Fibroblast of skin of left quadriceps (primary cell): ENCODE data around the gene RFX3.
"Not testable (repeated sequence)": the region's sequence is repeated elsewhere in the genome, so short reads cannot be mapped to it uniquely, and the experiment has no call there.

Experiments used
- DNase-seq, 2 experiments: peaks; one replicate each; pipeline ENCODE4 v3.0.0-alpha.2; 2013; ENCODE audit warnings: low read depth in 2 of 2

RFX3 gene

GRCh38 chr9:3359048-3359692 lies 166.6 kb downstream of the RFX3 start:
- no peak for DNase-seq

- DNase-seq, result no peak
These were observed 177.6 kb downstream of the RFX3 start for GRCh38 chr9:3348169-3348568.

GRCh38 chr9:3346549-3346948 lies 179.3 kb downstream of the RFX3 start:
- no peak for DNase-seq

- no peak for DNase-seq
These were observed 182.1 kb downstream of the RFX3 start for GRCh38 chr9:3343671-3344070.

- peak; percentile 65 to 70 for DNase-seq
These were observed 183.5 kb downstream of the RFX3 start for GRCh38 chr9:3342159-3342777.

GRCh38 chr9:3337515-3338225 lies 188.1 kb downstream of the RFX3 start:
- peak; percentile 48 to 57 for DNase-seq

- no peak for DNase-seq
These were observed 188.8 kb downstream of the RFX3 start for GRCh38 chr9:3336951-3337350.

GRCh38 chr9:3332802-3333201 lies 193.0 kb downstream of the RFX3 start:
- peak; percentile 4 to 8 for DNase-seq

- DNase-seq, result no peak
These were observed 194.0 kb downstream of the RFX3 start for GRCh38 chr9:3331801-3332200.

- peak in 1 of 2 experiments; percentile 20 for DNase-seq
These were observed 194.9 kb downstream of the RFX3 start for GRCh38 chr9:3330792-3331420.

- peak in 1 of 2 experiments; percentile 24 for DNase-seq
These were observed 196.4 kb downstream of the RFX3 start for GRCh38 chr9:3329361-3329760.

GRCh38 chr9:3323714-3324113 lies 202.1 kb downstream of the RFX3 start:
- DNase-seq, result no peak

- DNase-seq, result no peak
These were observed 204.6 kb downstream of the RFX3 start for GRCh38 chr9:3321186-3321585.

- DNase-seq, result not testable (repeated sequence)
These were observed 213.2 kb downstream of the RFX3 start for GRCh38 chr9:3312595-3312994.

- no peak for DNase-seq
These were observed 217.2 kb downstream of the RFX3 start for GRCh38 chr9:3308609-3309008.

GRCh38 chr9:3304388-3304787 lies 221.4 kb downstream of the RFX3 start:
- not testable (repeated sequence) for DNase-seq

- DNase-seq, result no peak
These were observed 225.9 kb downstream of the RFX3 start for GRCh38 chr9:3299872-3300271.

- no peak for DNase-seq
These were observed 229.3 kb downstream of the RFX3 start for GRCh38 chr9:3296536-3296935.

GRCh38 chr9:3292311-3292710 lies 233.5 kb downstream of the RFX3 start:
- DNase-seq, result no peak

- DNase-seq, result no peak
These were observed 235.5 kb downstream of the RFX3 start for GRCh38 chr9:3290231-3290840.

- no peak for DNase-seq
These were observed 237.1 kb downstream of the RFX3 start for GRCh38 chr9:3288686-3289085.
